Osteoblast (primary cell): ENCODE data around the gene PRR33. TPM values are rescaled to one million over a fixed set of nuclear protein-coding genes. Genes with fewer than 3 reads are reported as not detected.
A peak's percentile ranks its signal among the peaks of the same experiment; 100 is the strongest.

Experiments
- DNase-seq: peaks from one replicate; pipeline ENCODE4 v3.0.0; 2011; ENCODE audit warnings: low spot score, mixed read lengths; ENCODE audit not compliant: insufficient read length; ENCODE audit errors: missing footprints
- H2AFZ ChIP-seq: 2 replicates; pipeline ENCODE4 v1.6.0; 2011; ENCODE audit warnings: mild to moderate bottlenecking, low read length
- H3K27ac ChIP-seq: 2 replicates; pipeline ENCODE4 v1.5.1; 2011; ENCODE audit warnings: mild to moderate bottlenecking, low read depth, low read length, moderate library complexity
- H3K27me3 ChIP-seq: 2 replicates; pipeline ENCODE4 v1.6.0; 2012; ENCODE audit warnings: mild to moderate bottlenecking, control low read depth, inconsistent platforms, low read length, moderate library complexity; ENCODE audit not compliant: insufficient read depth
- H3K36me3 ChIP-seq: 2 replicates; pipeline ENCODE4 v1.5.1; 2011; ENCODE audit warnings: mild to moderate bottlenecking, low read length, control low read depth, moderate library complexity; ENCODE audit not compliant: insufficient read depth
- H3K4me1 ChIP-seq: 2 replicates; pipeline ENCODE4 v1.5.1; 2011; ENCODE audit warnings: mild to moderate bottlenecking, low read length, control low read depth, moderate library complexity; ENCODE audit not compliant: insufficient read depth
- H3K4me2 ChIP-seq: 2 replicates; pipeline ENCODE4 v1.6.0; 2011; ENCODE audit warnings: mild to moderate bottlenecking, low read length; ENCODE audit not compliant: insufficient read depth
- H3K4me3 ChIP-seq: fragments of 200-600 bp; sonication (generic); 3 replicates; pipeline ENCODE4 v1.5.1; 2012; ENCODE audit warnings: mild to moderate bottlenecking, low read length, inconsistent platforms; ENCODE audit not compliant: insufficient read depth
- H3K79me2 ChIP-seq: 2 replicates; pipeline ENCODE4 v1.6.0; 2012; ENCODE audit warnings: mild to moderate bottlenecking, low read length, control low read depth, inconsistent platforms; ENCODE audit not compliant: insufficient read depth
- H3K9me3 ChIP-seq: 2 replicates; pipeline ENCODE4 v1.5.1; 2011; ENCODE audit warnings: low read depth, low read length, control low read depth
- H4K20me1 ChIP-seq: 2 replicates; pipeline ENCODE4 v1.6.0; 2012; ENCODE audit warnings: mild to moderate bottlenecking, low read length, control low read depth; ENCODE audit not compliant: insufficient read depth
- total RNA-seq: library from RNA; depleted of rRNA; stranded (reverse); fragments of >200 nt; gene quantifications from 2 replicates; pipeline ENCODE4 v1.2.3, GENCODE V29; 2012
- TF ChIP-seq, protein P1 (sequence below): IDR thresholded peaks from 2 replicates; pipeline ENCODE4 v1.5.1; 2011; ENCODE audit warnings: mild to moderate bottlenecking, low read depth, low read length, moderate library complexity; ENCODE audit errors: extremely low read depth

Gene PRR33
- total RNA-seq, 1 donor: not detected

DNA sequence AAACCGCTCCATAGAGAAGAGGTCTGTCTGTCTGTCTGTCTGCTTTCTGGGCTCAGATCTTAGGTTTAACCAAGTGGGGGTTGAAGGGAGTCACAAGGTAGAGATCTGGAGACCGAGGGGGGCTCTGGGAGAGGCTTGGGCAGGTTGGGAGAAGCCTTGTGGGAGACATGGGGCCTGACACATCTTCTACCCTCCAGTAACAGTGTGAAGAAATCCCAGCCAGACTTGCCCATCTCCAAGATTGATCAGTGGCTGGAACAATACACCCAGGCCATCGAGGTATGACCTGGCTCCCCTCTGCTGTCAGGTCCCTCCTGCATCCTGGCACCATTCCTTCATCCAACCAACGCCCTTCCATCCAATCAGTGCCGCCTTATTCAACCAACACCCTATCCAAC is 7.4 kb downstream of the PRR33 start:
- no peak overlapping the region for H3K4me3 ChIP-seq
- no peaks in the 10 kb centered on the region for H3K27me3 ChIP-seq
- peak; percentile 38 for DNase-seq
- no peaks in the 10 kb centered on the region for H4K20me1 ChIP-seq
- peaks cover 12% of the 10 kb centered on the region for H3K4me1 ChIP-seq
- no peaks in the 10 kb centered on the region for H3K79me2 ChIP-seq
- H3K36me3 ChIP-seq: peaks cover 12% of the 10 kb centered on the region
- TF ChIP-seq, protein P1, sequence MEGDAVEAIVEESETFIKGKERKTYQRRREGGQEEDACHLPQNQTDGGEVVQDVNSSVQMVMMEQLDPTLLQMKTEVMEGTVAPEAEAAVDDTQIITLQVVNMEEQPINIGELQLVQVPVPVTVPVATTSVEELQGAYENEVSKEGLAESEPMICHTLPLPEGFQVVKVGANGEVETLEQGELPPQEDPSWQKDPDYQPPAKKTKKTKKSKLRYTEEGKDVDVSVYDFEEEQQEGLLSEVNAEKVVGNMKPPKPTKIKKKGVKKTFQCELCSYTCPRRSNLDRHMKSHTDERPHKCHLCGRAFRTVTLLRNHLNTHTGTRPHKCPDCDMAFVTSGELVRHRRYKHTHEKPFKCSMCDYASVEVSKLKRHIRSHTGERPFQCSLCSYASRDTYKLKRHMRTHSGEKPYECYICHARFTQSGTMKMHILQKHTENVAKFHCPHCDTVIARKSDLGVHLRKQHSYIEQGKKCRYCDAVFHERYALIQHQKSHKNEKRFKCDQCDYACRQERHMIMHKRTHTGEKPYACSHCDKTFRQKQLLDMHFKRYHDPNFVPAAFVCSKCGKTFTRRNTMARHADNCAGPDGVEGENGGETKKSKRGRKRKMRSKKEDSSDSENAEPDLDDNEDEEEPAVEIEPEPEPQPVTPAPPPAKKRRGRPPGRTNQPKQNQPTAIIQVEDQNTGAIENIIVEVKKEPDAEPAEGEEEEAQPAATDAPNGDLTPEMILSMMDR: no peak
- no peak overlapping the region for H2AFZ ChIP-seq
- no peak overlapping the region for H3K4me2 ChIP-seq
- no peak overlapping the region for H3K27ac ChIP-seq
- no peaks in the 10 kb centered on the region for H3K9me3 ChIP-seq

DNA sequence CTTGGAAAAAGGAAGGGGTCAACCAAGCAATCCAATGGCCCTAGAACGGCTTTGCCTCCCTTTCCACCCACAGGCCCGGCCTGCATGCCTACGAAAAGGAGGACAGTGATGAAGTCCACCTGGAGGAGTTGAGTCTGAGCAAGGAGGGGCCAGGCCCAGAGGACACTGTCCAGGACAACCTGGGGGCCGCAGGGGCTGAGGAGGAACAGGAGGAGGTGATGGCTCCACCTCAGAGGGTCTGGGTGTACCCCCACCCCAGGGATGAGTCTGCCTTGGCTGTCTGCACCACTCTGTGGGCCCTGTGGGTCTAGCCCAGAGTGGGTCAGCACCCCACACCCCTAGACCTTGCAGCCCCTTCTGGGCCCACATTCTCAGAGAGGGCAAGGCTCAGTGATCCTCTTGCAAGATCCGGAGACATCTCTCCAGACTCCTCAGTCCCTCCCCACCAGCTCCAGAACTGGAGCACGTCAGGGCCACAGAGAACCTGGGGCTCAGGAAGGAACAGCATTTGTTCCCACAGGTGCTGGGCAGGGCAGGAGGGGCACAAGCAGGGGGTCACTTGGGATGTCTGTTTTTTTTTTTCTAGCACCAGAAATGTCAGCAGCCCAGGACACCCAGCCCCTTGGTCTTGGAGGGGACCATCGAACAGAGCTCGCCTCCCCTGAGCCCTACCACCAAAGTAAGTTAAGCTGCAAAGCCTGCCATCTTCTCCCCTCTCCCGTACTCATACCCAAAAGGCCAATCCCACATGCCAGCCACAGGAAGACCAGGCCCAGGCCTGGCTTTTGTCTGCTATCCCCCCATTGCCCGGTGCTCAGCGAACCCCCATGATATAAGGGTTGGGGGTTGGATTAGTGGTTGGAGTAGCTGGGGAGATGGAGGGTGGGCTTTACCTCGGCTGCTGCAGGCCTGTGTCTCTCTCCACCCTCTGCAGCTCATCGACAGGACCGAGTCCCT is 8.1 kb downstream of the PRR33 start:
- TF ChIP-seq, protein P1: no peak
- H3K4me1 ChIP-seq: peaks cover 12% of the 10 kb centered on the region

DNA sequence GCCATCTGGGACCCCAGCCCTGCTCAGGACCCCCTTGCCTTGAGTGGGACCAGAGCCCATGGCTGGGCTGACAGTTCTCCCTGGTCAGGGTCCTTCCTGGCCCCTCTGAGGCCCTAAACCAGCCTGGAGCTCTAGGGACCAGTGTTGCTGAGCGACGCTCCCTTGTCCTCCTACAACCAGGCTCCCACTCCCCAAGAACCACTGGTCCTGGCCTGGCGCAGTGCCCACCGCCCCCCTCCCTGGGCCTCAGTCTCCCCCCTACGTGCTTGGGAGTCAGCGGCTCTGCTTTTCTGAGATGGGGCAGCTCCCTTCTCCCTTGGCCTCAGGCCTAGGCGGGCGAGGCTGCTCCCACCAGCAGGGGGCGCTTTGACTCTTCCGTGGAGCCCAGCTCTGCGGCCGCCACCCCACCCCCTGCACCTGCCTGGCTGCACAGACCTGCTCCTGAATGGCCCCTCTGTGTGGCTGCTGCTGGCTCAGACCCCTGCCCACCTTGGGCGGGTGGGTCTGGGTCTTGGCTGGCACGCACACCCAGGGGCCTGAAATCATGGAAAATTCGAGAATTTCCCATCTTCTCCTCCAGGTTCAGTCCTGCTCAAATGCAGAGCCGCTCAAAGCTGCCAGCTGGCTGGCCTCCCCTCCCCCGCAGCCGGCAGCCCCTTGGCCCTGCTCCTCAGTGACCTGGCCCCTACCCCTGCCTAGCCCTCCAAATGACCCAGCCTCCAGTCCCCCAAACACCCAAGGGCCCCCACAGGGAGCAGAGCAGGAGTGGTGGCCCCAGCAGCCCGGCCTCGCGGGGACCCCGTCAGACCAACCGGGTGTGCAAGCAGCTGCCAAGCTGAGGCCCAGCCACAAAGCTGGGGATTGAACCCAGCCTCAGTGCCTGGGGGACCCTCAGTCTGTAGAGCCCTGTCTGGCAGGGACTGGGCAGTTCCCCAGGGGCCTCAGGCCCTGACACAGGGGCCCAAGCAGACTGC is 9.1 kb downstream of the PRR33 start:
- Histone ChIP-seq H3K4me2 (no peak overlapping the region), H3K4me3 (no peak overlapping the region), H3K4me1 (peaks cover 12% of the 10 kb centered on the region), H2AFZ (no peak overlapping the region), H4K20me1 (no peaks in the 10 kb centered on the region), H3K27me3 (no peaks in the 10 kb centered on the region), H3K79me2 (no peaks in the 10 kb centered on the region), H3K9me3 (no peaks in the 10 kb centered on the region), H3K36me3 (peaks cover 12% of the 10 kb centered on the region), H3K27ac (no peak overlapping the region)
- peak; percentile 100 for DNase-seq
- TF ChIP-seq, protein P1: peak; percentile 78

More for the DNA sequence above, 8.1 kb downstream of the PRR33 start:
- H3K27me3 ChIP-seq: no peaks in the 10 kb centered on the region
- no peaks in the 10 kb centered on the region for H3K79me2 ChIP-seq
- no peak overlapping the region for H3K4me3 ChIP-seq
- H2AFZ ChIP-seq: no peak overlapping the region
- no peaks in the 10 kb centered on the region for H4K20me1 ChIP-seq
- peaks cover 12% of the 10 kb centered on the region for H3K36me3 ChIP-seq
- H3K9me3 ChIP-seq: no peaks in the 10 kb centered on the region
- peak; percentile 82 for DNase-seq
- H3K4me2 ChIP-seq: no peak overlapping the region
- H3K27ac ChIP-seq: no peak overlapping the region
